ENCODE measurements around the gene SLC43A1.

DNA sequence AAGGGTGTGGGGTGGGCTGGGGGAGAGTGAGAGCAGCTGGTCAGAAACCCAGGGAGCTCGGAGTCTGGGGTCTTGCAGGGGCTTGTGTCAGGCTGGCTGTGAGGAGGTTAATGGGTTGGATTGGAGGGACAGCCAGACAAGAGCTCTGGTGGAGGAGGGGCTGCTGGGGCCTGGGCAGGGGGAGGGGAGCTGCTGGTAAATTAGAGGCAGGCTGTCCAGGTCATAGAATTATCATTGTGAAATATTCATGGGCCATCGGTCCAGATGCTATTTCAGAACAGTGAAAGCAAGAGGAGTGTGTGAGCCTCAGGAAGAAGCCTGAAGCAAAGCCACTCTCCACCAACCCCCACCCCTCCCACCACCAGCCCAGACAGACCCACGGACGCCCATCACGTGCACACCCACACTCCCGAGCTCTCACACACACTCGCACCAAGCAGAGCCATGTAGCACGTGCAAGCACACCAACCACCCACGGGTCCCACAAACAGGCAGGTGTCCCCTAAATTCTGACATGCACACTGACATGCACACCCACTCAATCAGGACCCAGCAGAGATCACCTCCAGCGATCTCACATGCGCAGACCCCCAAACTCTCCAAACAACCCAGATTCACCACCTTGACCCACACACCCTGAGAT lies 36.4 kb downstream of the SLC43A1 start:
- TF ChIP-seq POLR2A (IDR thresholded peaks at IDR 0.05) = no peak
- TF ChIP-seq, protein P1, sequence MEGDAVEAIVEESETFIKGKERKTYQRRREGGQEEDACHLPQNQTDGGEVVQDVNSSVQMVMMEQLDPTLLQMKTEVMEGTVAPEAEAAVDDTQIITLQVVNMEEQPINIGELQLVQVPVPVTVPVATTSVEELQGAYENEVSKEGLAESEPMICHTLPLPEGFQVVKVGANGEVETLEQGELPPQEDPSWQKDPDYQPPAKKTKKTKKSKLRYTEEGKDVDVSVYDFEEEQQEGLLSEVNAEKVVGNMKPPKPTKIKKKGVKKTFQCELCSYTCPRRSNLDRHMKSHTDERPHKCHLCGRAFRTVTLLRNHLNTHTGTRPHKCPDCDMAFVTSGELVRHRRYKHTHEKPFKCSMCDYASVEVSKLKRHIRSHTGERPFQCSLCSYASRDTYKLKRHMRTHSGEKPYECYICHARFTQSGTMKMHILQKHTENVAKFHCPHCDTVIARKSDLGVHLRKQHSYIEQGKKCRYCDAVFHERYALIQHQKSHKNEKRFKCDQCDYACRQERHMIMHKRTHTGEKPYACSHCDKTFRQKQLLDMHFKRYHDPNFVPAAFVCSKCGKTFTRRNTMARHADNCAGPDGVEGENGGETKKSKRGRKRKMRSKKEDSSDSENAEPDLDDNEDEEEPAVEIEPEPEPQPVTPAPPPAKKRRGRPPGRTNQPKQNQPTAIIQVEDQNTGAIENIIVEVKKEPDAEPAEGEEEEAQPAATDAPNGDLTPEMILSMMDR (IDR thresholded peaks at IDR 0.05) = no peak

All from thyroid gland (tissue), 4 donors.